ENCODE results near the gene TCF19. TPM values are rescaled to one million over a fixed set of nuclear protein-coding genes. Genes with fewer than 3 reads are reported as not detected.
"Not testable (repeated sequence)": the region's sequence is repeated elsewhere in the genome, so short reads cannot be mapped to it uniquely, and the experiment has no call there.

TCF19 gene
- total RNA-seq, 1 experiment from 2014 or later = 15.0 TPM

- Histone ChIP-seq H3K79me1 (ENCODE audit: insufficient read depth, low read depth, low read length, poor library complexity, severe bottlenecking) (no peaks in the 10 kb centered on the region), H3K79me2 (ENCODE audit: insufficient read depth, low read length) (no peaks in the 10 kb centered on the region; the same call in 1 of the 2 replicates), H2AFZ (ENCODE audit: low read length) (no peak overlapping the region)
Observed at GRCh38 chr6:31180500-31180899, 22.1 kb downstream of the TCF19 start.

GRCh38 chr6:31183287-31183686 lies 24.9 kb downstream of the TCF19 start:
- not testable (repeated sequence) for H2BK20ac ChIP-seq (ENCODE audit: low read depth, low read length, poor library complexity, severe bottlenecking)
- WGBS (ENCODE audit: extremely low coverage, insufficient read length, low lambda C conversion rate) = no CpG with 5 or more reads among the region's 2 CpGs

More at GRCh38 chr6:31180500-31180899, 22.1 kb downstream of the TCF19 start:
- no peak overlapping the region for H2BK120ac ChIP-seq (ENCODE audit: low read depth, low read length, poor library complexity, severe bottlenecking)
- no peaks in the 10 kb centered on the region for H3K23me2 ChIP-seq (ENCODE audit: insufficient read length, low read depth, low read length, poor library complexity, severe bottlenecking)
- Mint-ChIP-seq H3K9me3 (no peaks in the 10 kb centered on the region), H3K4me3 (no peak overlapping the region), H3K27ac (no peak overlapping the region), H3K4me1 (peaks cover 36 to 45% of the 10 kb centered on the region in 2 experiments), H3K27me3 (ENCODE audit: low read depth) (0 out of 2 replicates have a peak, but pooled peaks cover 1% of the 10 kb centered on the region), H3K36me3 (ENCODE audit: insufficient read depth in 1 of 3, low read depth in 3 of 3) (peaks cover 0 to 6% (median 4%) of the 10 kb centered on the region in 3 experiments; a peak in 4 of 7 replicates)
- H2BK20ac ChIP-seq (ENCODE audit: low read depth, low read length, poor library complexity, severe bottlenecking) = no peak overlapping the region
- H3K27me3 ChIP-seq (ENCODE audit: insufficient read depth, low read length) = no peaks in the 10 kb centered on the region
- no peak overlapping the region for H3K9ac ChIP-seq (ENCODE audit: extremely low read depth, insufficient read length, low read length)
- H2BK12ac ChIP-seq (ENCODE audit: insufficient read length, low read depth, low read length) = no peak overlapping the region
- no peak overlapping the region for H3K4me2 ChIP-seq (ENCODE audit: insufficient read depth, insufficient read length, low read length)
- H4K5ac ChIP-seq (ENCODE audit: insufficient read length, low read depth, low read length) = no peak overlapping the region
- H3K18ac ChIP-seq (ENCODE audit: insufficient read length, low read depth, low read length) = no peak overlapping the region
- H3K23ac ChIP-seq (ENCODE audit: insufficient read length, low read depth, low read length) = no peak overlapping the region
- WGBS (ENCODE audit: extremely low coverage, insufficient read length, low lambda C conversion rate) = no CpG with 5 or more reads among the region's 26 CpGs
- no peak overlapping the region for H3K4ac ChIP-seq (ENCODE audit: low read depth, low read length)
- no peaks in the 10 kb centered on the region for H3K9me3 ChIP-seq (ENCODE audit: control insufficient read depth, low read depth, low read length)
- TF ChIP-seq CTCF (conservative IDR thresholded peaks at IDR 0.05) = no peak
- DNase-seq = peak; percentile 86
- H3K14ac ChIP-seq (ENCODE audit: insufficient read depth, low read length) = no peak overlapping the region
- no peak overlapping the region for H2BK15ac ChIP-seq (ENCODE audit: low read depth, low read length)
- H2AK5ac ChIP-seq (ENCODE audit: insufficient read length, low read length) = no peak overlapping the region
- no peaks in the 10 kb centered on the region for H4K20me1 ChIP-seq (ENCODE audit: control insufficient read depth, insufficient read depth, insufficient read length)
- H2BK5ac ChIP-seq (ENCODE audit: insufficient read length, low read length) = no peak overlapping the region
- H3T11ph ChIP-seq (ENCODE audit: low read length) = no peak overlapping the region
- no peak overlapping the region for H4K91ac ChIP-seq (ENCODE audit: insufficient read length, low read depth, low read length)
- no peak overlapping the region for H3K56ac ChIP-seq (ENCODE audit: insufficient read length, low read depth, low read length)
- H4K8ac ChIP-seq (replicated peaks; ENCODE audit: insufficient read length, low read depth, low read length) = no peak overlapping the region
- H3K4me1 ChIP-seq (ENCODE audit: insufficient read depth, low read length) = peaks cover 2% of the 10 kb centered on the region; the same call in 1 of the 2 replicates
- no peak overlapping the region for H3K27ac ChIP-seq (ENCODE audit: insufficient read length, low read depth, low read length)

More at GRCh38 chr6:31183287-31183686, 24.9 kb downstream of the TCF19 start:
- not testable (repeated sequence) for H2BK5ac ChIP-seq (ENCODE audit: insufficient read length, low read length); H2BK120ac ChIP-seq (ENCODE audit: low read depth, low read length, poor library complexity, severe bottlenecking); H4K8ac ChIP-seq (replicated peaks; ENCODE audit: insufficient read length, low read depth, low read length); H3K56ac ChIP-seq (ENCODE audit: insufficient read length, low read depth, low read length); H3K18ac ChIP-seq (ENCODE audit: insufficient read length, low read depth, low read length); H3K27ac Mint-ChIP-seq; H3K23ac ChIP-seq (ENCODE audit: insufficient read length, low read depth, low read length); H3K4ac ChIP-seq (ENCODE audit: low read depth, low read length); H3K27me3 Mint-ChIP-seq (ENCODE audit: low read depth); H3K9me3 Mint-ChIP-seq; H3K36me3 Mint-ChIP-seq (ENCODE audit: insufficient read depth in 1 of 3, low read depth in 3 of 3); H2AK5ac ChIP-seq (ENCODE audit: insufficient read length, low read length); H3K79me2 ChIP-seq (ENCODE audit: insufficient read depth, low read length); H4K20me1 ChIP-seq (ENCODE audit: control insufficient read depth, insufficient read depth, insufficient read length); H2BK12ac ChIP-seq (ENCODE audit: insufficient read length, low read depth, low read length); H2BK15ac ChIP-seq (ENCODE audit: low read depth, low read length); H3T11ph ChIP-seq (ENCODE audit: low read length); H3K27ac ChIP-seq (ENCODE audit: insufficient read length, low read depth, low read length); H3K9me3 ChIP-seq (ENCODE audit: control insufficient read depth, low read depth, low read length); H4K5ac ChIP-seq (ENCODE audit: insufficient read length, low read depth, low read length); H4K91ac ChIP-seq (ENCODE audit: insufficient read length, low read depth, low read length); DNase-seq; H3K27me3 ChIP-seq (ENCODE audit: insufficient read depth, low read length); H3K4me1 ChIP-seq (ENCODE audit: insufficient read depth, low read length); H3K4me3 Mint-ChIP-seq; H3K79me1 ChIP-seq (ENCODE audit: insufficient read depth, low read depth, low read length, poor library complexity, severe bottlenecking); H3K9ac ChIP-seq (ENCODE audit: extremely low read depth, insufficient read length, low read length); H2AFZ ChIP-seq (ENCODE audit: low read length); H3K4me2 ChIP-seq (ENCODE audit: insufficient read depth, insufficient read length, low read length); H3K14ac ChIP-seq (ENCODE audit: insufficient read depth, low read length); H3K23me2 ChIP-seq (ENCODE audit: insufficient read length, low read depth, low read length, poor library complexity, severe bottlenecking)
- H3K4me1 Mint-ChIP-seq = peaks cover 29 to 44% of the 10 kb centered on the region in 2 experiments

All from H9 (cell line).